VCaP (cell line): Measurements from ENCODE around the gene RDH13.
"Not testable (repeated sequence)": the region's sequence is repeated elsewhere in the genome, so short reads cannot be mapped to it uniquely, and the experiment has no call there.

Experiments used
- H3K27ac ChIP-seq: fragments of 450-650 bp; 2 replicates; pipeline ENCODE4 v1.5.1; 2017
- CTCF ChIP-seq: fragments of 450-650 bp; conservative IDR thresholded peaks from 2 replicates; pipeline ENCODE4 v1.5.1; 2017; ENCODE audit warnings: mild to moderate bottlenecking, moderate library complexity

The RDH13 gene

GRCh38 chr19:55036058-55036457 lies 26.9 kb downstream of the RDH13 start:
- no peak overlapping the region for H3K27ac ChIP-seq
- TF ChIP-seq CTCF = no peak

- no peak overlapping the region for H3K27ac ChIP-seq
- TF ChIP-seq CTCF = no peak
Measured at GRCh38 chr19:55034751-55035150, 28.2 kb downstream of the RDH13 start.

GRCh38 chr19:55032976-55033643 lies 29.8 kb downstream of the RDH13 start:
- not testable (repeated sequence) for H3K27ac ChIP-seq

GRCh38 chr19:55032170-55032800 lies 30.7 kb downstream of the RDH13 start:
- TF ChIP-seq CTCF = no peak
- H3K27ac ChIP-seq = no peak overlapping the region

GRCh38 chr19:55031178-55031577 lies 31.8 kb downstream of the RDH13 start:
- TF ChIP-seq CTCF = no peak
- no peak overlapping the region for H3K27ac ChIP-seq

GRCh38 chr19:55028757-55029156 lies 34.2 kb downstream of the RDH13 start:
- no peak for TF ChIP-seq CTCF
- no peak overlapping the region for H3K27ac ChIP-seq

GRCh38 chr19:55027472-55028337 lies 35.2 kb downstream of the RDH13 start:
- H3K27ac ChIP-seq = no peak overlapping the region
- TF ChIP-seq CTCF = no peak

GRCh38 chr19:55027140-55027471 lies 35.8 kb downstream of the RDH13 start:
- H3K27ac ChIP-seq = not testable (repeated sequence)
